NCI-H82 treated with DMSO at 0.1 percent for 48 hours (cell line): Measurements from ENCODE around the gene FTO.

Source experiments
- DNase-seq: peaks from one replicate; lab custom pipeline; 2025; ENCODE audit not compliant: unreplicated experiment; lab: John Stamatoyannopoulos, UW

Gene FTO

DNA sequence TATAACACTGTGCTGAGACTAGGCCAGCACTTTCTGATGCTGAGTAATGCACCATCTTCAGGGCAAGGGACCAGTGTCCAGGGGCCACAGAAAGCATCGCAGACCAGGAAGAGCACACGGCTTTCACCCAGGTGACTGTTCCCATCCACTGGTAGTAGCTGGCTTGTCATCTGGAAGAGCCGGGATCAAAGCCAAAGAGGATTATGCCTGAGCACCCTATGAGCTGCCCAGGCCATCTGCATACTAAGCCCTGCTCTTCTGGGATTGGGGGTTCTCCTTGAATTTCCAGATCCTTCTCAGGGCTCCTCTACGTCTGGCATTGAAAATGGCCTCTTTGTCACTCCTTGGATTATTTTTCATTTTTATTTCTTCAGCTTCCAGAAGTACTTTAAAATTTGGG, 441.9 kb downstream of the FTO start:
- peak; percentile 60 for DNase-seq

DNA sequence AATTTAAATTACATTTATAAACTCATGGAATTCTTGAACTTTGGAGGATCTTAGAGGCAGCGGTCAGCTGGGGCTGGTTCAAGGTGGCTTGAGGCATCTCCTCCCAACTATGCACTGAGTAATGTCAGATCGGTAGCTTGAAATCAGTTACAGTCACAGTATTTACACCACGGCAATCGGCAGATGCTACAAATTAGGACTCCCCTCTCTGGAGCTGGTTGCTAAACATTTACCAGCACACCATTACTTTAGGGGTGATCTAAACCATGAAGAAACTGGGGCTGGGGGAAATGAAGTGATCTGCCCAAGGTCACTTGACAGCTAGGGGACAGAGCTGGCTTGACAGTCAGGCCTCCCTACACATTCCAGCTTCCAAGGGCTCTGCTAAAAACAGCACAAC, 445.0 kb downstream of the FTO start:
- DNase-seq, result no peak

DNA sequence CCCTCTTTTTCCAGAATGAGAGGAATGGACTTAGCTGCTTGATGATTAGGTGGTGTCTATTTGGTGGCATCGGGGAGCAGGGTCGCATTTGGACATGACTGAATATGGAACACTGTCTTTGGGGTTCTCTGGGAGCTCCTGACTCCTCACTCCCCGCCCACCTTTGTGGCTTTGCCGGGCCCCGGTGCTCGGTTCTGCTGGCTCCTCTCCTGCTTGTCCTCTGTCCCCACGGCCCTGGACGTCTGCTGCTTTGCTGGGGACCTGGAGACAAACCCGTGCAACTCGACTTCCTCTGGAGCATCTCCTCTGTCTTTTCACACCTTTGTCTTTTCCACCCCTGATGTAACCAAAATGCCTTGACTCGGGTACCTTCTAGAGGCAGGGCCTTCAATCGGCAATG, 446.9 kb downstream of the FTO start:
- DNase-seq, result no peak

DNA sequence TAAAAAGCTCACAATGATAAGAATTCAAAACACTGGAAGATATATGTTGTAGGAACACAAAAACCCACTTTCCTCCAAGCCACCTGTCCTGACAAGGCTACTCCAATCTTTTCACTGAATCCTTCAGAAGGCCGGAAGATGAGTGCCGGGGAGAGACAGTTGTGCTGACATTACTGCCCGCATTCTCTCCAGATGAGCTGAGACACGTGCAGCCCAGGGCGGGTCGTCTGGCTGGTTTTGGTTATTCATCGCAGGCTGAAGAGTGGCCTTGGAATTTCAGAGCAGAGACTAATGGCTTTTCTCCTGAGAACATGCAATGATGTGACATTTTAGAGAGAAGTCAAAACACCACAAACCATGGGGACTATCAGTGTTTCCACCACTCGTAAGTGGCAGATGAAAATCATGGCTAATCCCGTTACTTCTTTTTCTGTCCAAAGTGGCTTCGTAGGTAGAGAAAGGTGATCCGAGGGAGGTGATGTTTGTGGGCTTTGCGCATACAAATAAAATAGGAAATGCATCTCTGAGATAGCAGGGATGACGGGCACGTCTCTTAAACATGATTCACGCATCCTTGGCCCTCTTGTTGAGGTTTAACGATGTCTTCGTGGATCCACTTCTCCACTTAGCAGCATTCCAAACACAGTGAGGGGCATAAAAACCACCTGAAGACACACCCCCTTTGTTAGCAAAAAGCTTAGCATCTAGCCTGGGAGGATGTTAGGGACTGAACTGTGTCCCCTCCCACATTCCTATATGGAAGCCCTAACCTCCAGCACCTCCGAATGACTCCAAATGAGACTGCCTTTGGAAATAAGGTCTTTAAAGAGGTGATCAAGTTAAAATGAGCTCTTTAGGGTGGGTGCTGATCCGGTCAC, 448.6 kb downstream of the FTO start:
- no peak for DNase-seq

DNA sequence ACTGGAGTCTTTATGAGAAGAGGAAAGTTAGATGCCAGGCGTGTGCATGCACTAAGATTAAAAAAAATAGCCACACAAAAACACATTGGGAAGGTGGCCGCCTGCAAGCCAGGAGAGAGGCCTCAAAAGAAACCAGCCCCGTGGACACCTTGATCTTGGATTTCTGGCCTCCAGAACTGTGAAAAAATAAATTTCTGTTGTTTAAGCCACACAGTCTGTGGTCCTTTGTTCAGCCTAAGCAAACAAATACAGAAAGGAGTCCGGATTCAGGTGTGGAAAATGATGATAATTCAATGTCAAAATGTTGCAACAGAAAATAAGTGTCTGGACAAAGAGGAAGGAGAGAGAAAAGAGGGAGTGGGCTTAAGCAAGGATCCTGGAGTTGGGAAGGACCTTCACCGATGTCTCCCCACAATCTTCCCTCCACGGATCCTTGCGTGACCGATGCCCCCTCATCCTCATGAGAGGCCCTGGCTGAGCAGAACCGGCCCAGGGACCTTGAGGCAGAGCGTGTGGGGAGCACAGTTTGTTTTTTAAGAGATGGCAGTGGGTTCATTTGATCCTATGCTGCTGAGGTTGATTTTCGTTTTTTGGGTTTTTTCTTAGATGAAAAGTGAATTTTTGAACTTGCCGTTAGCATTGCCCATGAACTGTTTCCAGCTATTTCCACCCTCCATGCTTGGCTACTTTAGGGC, 449.4 kb downstream of the FTO start:
- DNase-seq, result no peak

DNA sequence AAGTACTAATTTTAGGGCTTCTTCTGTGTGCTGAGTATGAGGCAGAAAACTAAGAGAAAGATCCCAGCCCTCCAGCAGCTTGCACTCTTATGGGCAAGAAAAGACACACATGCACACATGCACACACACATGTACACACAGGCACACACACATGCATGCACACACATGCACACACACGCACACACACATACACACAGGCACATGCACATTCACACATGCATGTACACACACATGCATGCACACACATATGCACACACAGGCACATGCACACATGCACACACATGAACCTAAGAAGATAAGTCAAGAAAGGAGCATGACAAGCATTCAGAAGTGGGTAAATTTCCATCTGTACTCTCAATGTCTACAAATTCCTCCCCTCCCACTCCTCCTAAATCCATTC, 452.4 kb downstream of the FTO start:
- no peak for DNase-seq

DNA sequence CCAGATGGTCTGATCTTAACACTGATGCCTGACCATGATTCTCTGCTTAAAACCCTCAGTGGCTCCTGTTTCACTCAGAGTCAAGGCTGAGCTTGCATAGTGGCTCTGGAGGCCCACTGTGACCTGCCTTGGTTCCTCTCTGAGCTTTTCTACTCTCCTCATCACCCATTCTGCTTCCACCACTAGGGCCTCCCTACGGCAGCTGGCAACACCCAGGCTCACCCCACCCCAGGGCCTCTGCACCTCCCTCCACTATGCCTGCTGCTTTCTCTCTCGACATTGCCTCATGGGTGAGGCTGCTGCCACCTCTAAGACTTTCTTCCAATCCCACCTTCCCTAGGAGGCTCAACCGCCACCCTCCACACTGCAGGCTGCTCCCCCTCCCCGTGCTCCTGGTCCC, 455.0 kb downstream of the FTO start:
- DNase-seq, result no peak

DNA sequence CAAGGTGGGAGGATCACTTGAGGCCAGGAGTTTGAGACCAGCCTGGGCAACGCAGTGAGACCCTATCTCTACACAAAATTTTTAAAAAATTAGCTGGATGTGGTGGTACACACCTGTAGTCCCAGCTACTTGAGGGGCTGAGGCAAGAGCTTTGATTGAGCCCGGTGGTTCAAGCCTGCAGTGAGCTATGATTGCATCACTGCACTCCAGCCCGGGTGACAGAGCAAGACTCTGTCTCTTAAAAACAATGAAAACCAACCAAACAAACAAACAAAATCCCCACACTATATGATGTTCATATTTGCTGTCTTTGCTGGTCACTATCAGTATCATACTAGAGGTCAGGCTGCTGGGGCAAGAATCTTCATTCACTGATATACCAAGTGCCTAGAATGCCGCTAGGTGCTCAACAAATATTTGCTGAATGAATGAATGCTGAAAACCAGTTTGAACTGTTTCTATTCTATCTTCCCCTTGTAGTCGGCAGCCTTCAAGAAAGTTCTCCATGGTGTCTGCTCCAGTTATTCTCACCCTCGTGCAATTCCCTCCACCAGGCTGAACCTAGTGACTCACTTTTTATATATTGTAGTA, 455.6 kb downstream of the FTO start:
- no peak for DNase-seq

DNA sequence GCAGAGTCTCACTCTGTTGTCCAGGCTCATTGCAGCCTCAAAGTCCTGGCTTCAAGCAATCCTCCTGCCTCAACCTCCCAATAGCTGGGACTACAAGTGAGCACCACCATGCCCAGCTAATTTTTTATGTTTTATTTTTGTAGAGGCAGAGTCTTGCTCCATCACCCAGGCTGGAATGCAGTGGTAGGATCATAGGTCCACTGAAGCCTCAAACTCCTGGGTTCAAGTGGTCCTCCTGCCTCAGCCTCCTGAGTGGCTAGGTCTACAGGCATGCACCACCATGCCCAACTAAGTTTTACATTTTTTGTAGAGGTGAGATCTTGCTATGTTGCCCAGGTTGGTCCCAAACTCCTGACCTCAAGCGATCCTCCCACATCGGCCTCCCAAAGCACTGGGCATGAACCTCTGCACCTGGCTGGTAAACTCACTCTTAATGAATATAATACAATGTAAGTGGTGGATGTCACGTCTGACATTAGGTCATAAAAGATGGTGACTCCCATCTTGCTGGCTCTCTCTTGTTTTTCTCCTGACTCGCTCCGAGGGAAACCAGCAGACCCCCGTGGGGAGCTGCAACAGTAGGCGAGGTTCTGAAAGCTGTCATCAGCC, 456.4 kb downstream of the FTO start:
- no peak for DNase-seq

DNA sequence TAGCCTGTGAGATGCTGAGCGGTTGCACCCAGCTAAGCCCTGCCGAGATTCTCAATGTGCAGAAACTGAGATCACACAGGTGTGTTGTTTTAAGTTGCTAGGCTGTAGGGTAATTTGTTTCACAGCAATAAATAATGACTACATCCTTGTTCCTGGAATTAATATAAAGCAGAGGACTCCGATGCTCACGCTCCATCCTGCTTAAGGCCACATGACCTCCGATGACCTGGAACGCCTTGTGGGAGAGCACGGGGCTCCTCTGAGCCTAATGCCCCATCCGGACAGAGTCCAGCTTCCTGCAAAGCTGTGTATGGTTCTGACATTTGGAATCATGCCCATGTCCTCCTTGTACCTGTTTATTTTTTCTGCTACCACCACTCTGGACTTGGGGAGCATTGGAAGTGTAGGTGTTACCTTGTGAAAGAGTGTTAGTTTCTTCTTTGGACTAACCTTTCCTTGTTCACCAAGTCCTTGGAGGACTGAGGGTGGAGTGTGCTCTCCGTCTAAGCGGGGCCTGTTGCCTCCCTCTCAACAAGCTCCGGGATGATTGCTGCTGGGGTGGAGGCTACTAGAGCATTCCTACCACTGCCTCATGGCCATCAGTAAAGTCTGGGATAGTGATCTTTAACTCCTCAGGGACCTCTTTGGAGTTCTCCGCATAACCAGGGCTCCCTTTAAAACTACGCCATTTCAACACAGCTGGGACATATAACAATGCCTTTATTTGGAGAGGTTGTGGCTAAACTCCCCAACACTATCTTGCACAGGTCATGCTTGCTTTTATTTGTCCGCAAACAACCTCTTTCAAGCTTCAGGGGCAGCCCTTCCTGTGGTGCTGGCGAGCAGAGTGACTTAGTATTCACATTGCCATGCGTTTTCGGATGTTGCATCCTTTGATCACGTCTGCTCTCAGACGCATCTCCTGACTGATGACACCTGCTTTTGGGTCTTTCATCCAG, 457.3 kb downstream of the FTO start:
- no peak for DNase-seq

DNA sequence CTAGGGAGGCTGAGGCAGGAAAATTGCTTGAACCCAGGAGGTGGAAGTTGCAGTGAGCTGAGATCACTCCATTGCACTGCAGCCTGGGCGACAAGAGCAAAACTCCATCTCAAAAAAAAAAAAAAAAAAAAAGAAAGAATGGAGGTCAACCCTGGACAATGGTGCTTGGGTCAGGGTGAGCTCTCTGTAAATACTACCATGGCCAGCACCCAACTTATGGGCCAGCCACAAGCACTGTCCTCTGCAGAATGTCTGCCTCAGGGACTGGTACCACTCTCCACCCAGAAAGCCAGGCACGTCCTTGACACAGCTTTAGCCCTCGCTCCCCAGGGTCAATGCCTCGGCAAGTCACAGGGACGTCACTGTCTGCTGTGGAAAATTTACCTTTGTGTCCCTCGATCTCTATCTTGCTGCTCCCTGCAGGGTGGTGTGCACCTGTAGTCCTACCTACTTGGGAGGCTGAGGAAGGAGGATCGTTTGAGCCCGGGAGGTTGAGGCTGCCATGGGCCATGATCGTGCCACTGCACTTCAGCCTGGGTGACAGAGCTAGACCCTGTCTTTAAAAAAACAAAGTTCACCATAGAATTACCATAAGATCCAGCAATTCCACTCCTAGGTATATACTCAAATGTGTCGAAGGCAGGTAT, 459.4 kb downstream of the FTO start:
- no peak for DNase-seq

DNA sequence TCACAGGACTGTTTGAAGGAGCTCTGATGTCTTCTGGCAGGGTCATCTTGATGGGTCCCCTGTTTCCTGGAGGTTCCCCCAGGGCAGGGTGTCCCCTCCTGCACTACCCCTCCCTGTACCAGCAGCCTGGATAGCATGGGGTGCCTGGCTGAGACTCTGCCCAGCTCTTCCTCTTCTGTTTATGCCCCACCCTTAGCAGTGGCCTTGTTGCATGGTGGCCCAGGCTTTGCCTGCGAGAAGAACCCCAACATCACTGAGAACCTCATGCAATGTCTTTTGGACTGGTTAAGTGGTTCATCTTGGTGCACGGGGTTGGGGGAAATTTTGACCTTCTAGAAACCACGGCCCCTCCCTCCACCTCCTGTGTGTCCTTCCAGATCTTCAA, 460.8 kb downstream of the FTO start:
- DNase-seq, result no peak

DNA sequence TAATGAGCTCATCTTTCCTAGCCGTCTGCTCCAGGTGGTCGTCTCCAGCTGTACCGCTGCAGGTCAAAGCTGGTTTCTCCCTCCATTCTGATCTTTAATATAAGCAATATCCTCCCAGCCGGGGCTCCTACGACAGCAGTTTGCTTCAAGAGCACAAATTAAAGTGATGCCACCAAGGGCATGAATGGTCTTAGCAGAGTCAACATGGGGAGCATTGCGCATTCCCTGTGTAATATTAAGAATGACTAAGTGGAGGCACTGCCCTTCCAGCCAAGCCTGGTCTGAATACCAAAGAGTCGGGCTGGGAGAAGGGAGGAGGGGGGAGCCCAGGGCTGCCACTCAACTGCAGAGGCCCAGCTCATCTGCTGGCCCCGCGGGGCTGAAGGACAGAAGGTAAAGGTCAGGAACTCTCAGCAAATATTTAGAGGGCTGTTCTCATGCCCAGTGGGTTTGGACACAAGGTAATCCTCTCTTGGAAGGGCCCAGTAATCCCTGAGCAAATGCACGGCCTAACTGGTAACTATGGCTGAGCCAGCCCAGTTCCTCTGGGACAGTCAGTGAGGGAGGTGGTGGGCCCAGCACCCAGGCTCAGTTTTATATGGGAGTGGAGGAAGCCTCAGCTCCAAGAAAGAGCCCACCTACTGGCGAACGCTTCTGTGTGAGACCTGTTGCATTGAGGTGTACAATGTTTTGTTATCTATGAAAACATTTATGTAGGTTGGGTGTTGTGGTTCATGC, 461.4 kb downstream of the FTO start:
- DNase-seq, result no peak

DNA sequence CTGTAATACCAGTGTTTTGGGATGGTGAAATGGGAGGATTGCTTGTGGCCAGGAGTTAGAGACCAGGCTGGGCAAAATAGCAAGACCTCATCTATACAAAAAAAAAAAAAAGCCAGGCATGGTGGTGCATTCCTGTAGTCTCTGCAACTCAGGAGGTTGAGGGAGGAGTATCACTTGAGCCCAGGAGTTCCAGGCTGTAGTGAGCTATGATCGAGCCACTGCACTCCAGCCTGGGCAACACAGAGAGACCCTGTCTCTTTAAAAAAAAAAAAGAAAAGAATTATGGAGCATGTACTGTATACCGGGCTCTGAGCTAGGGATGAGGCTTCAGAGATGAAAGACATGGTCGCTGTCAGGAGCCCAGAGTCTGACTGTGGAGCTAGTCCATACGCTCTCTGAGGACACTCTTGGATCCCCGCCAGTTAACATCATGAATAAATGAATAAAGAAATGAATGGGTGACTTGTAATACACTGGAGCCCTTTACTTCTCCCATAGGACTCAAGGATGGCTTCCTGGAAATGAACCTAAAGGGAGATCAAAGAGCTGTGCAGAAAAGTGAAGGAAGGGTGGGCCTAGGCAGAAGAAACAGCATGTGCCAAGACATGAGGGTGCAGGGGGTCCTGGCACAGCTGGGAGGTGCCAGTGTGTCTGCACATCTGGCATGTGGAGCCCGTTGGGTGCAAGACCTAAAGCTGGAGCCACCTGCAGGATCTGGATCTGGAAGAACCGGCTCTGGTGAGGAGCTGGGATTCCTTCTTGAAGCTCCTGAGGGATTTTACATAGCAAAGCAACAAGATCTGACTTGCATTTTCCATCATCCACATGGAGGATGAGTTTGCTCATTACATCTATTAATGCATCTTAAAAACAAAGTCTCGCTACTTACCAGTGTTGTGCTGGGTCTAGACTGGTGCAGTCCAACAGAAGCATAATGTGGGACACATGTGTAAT, 462.2 kb downstream of the FTO start:
- DNase-seq, result no peak

DNA sequence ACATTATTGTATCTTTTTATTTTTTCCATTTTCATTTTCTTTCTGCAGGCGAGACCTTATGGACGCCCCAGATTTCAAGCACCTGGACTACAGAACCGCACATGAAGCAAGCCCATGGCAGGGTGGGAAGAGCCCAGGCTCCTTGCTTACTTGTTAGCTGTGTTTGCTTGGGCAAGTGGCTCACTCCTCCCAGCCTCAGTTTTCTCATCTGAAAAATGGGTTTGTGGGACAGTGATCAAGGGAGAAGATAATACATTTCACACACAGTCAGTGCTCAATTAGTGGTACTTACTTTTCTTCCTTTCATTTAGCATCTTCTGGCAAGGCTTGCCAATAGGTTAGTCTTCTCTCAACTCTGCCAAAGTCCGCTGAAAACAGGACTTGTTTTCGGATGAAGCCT, 465.2 kb downstream of the FTO start:
- no peak for DNase-seq

DNA sequence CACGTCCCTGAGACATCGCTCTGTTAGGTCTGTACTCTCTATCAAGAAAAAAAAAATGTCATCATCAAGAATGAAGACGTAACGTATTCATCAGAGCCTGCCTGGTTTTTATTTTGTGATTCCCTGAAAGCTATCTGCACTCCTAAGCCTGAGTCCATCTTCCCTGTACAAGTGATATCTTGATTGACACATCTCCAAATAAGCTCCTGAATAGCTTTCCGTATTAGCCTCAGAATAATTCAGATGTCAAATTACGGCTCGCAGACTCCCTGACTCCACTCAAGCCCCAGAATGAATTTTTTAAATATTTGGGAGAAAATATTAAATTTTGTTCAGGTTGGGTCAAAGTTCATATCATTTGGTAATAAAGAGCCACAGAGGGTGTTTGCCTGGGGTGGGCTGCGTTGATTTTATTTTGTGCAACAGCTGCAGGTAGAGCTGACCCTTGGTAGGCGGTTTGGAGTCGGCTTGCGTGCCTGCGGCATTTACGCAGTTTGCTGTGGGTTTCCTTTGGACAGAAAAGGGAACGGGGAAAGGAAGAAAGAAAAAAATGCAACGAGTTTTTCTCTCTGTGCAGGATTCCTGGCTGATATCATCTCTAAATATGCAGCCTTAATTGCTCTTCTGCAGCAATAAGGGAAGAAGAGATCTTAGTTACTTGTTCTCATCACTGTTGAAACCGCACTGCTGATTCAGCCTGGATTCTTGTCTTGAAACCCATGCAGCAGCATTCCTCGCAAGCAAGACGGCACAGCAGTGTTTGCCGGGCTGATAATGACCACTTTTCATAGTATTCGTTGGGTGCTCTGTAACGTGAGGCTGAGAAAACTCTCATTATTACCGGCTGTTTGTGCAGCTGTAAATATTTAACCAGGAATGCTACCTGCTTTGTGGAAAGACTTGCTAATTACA, 467.9 kb downstream of the FTO start:
- no peak for DNase-seq

DNA sequence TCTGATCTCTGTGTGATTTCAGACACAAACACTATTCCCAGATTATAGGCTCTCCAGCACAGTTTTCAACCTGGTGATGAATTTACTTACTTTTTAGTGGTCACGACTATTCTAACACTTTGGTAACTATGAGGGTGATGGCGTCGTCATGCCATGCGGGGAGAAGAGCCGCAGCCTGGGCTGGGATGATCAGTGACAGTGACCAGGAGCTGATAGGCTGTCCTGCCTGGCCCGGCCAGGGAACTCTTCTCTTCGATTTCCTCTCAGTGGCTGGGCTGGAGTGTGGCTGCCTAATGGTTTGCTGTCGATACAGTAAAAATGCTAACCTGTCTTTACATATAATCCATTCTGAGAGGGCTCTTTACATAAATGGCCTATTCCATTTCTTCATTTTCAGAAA, 469.5 kb downstream of the FTO start:
- no peak for DNase-seq
